ENCODE measurements around the gene SLC30A2.

- TF ChIP-seq CTCF (IDR thresholded peaks at IDR 0.05; ENCODE audit: low read depth, low read length) (no peak), EZH2phosphoT487 (IDR thresholded peaks at IDR 0.05; ENCODE audit: low read depth) (no peak)
Measured at GRCh38 chr1:26084844-26085243, 38.9 kb upstream of the SLC30A2 start.

Data from OCI-LY3 (cell line).